Measurements from ENCODE around the gene NSD2.

NSD2 gene

GRCh38 chr4:1864076-1865008, 6.9 kb upstream of the NSD2 start:
- no peak for DNase-seq (ENCODE audit: low read depth, low spot score)

GRCh38 chr4:1866189-1866661, 5.0 kb upstream of the NSD2 start:
- DNase-seq (ENCODE audit: low read depth, low spot score): no peak

- DNase-seq (ENCODE audit: low read depth, low spot score): no peak
Measured at GRCh38 chr4:1868293-1868692, 2.9 kb upstream of the NSD2 start.

- DNase-seq (ENCODE audit: low read depth, low spot score): no peak
Measured at GRCh38 chr4:1868912-1869311, 2.3 kb upstream of the NSD2 start.

GRCh38 chr4:1869530-1870327, 1.5 kb upstream of the NSD2 start:
- no peak for DNase-seq (ENCODE audit: low read depth, low spot score)

GRCh38 chr4:1870328-1870577, 940 bp upstream of the NSD2 start:
- peak; percentile 73 for DNase-seq (ENCODE audit: low read depth, low spot score)

- DNase-seq (ENCODE audit: low read depth, low spot score): no peak
Measured at GRCh38 chr4:1871471-1872021, 353 bp downstream of the NSD2 start.

- no peak for DNase-seq (ENCODE audit: low read depth, low spot score)
Measured at GRCh38 chr4:1872870-1873269, 1.7 kb downstream of the NSD2 start.

GRCh38 chr4:1873291-1873690, 2.1 kb downstream of the NSD2 start:
- DNase-seq (ENCODE audit: low read depth, low spot score): no peak

GRCh38 chr4:1873776-1874175, 2.6 kb downstream of the NSD2 start:
- DNase-seq (ENCODE audit: low read depth, low spot score): no peak

- DNase-seq (ENCODE audit: low read depth, low spot score): no peak
Measured at GRCh38 chr4:1874201-1874600, 3.0 kb downstream of the NSD2 start.

- DNase-seq (ENCODE audit: low read depth, low spot score): no peak
Measured at GRCh38 chr4:1879485-1879884, 8.3 kb downstream of the NSD2 start.

- no peak for DNase-seq (ENCODE audit: low read depth, low spot score)
Measured at GRCh38 chr4:1880332-1880731, 9.1 kb downstream of the NSD2 start.

- DNase-seq (ENCODE audit: low read depth, low spot score): no peak
Measured at GRCh38 chr4:1882850-1883271, 11.7 kb downstream of the NSD2 start.

GRCh38 chr4:1883583-1883982, 12.4 kb downstream of the NSD2 start:
- no peak for DNase-seq (ENCODE audit: low read depth, low spot score)

- no peak for DNase-seq (ENCODE audit: low read depth, low spot score)
Measured at GRCh38 chr4:1885414-1885813, 14.2 kb downstream of the NSD2 start.

- DNase-seq (ENCODE audit: low read depth, low spot score): no peak
Measured at GRCh38 chr4:1887052-1887451, 15.9 kb downstream of the NSD2 start.

- DNase-seq (ENCODE audit: low read depth, low spot score): no peak
Measured at GRCh38 chr4:1890979-1891570, 19.9 kb downstream of the NSD2 start.

GRCh38 chr4:1895971-1896657, 24.9 kb downstream of the NSD2 start:
- no peak for DNase-seq (ENCODE audit: low read depth, low spot score)

- DNase-seq (ENCODE audit: low read depth, low spot score): no peak
Measured at GRCh38 chr4:1896658-1896991, 25.4 kb downstream of the NSD2 start.

- no peak for DNase-seq (ENCODE audit: low read depth, low spot score)
Measured at GRCh38 chr4:1898007-1898406, 26.8 kb downstream of the NSD2 start.

GRCh38 chr4:1898681-1899080, 27.5 kb downstream of the NSD2 start:
- DNase-seq (ENCODE audit: low read depth, low spot score): no peak
